ENCODE data around the gene SLC9B1.
"Not testable (repeated sequence)": the region's sequence is repeated elsewhere in the genome, so short reads cannot be mapped to it uniquely, and the experiment has no call there.

SLC9B1 gene

GRCh38 chr4:102945066-102945465 lies 74.4 kb downstream of the SLC9B1 start:
- Histone ChIP-seq H3K9me3 (ENCODE audit: low read length) (no peaks in the 10 kb centered on the region), H3F3A (ENCODE audit: insufficient read depth, low read length) (no peaks in the 10 kb centered on the region), H3K4me3 (ENCODE audit: low read depth, low read length, poor library complexity, severe bottlenecking) (no peak overlapping the region), H3K27me3 (ENCODE audit: insufficient read depth, low read length) (no peaks in the 10 kb centered on the region), H3K4me1 (ENCODE audit: insufficient read depth, low read length, severe bottlenecking) (no peaks in the 10 kb centered on the region), H3K79me2 (ENCODE audit: insufficient read depth, low read length) (no peaks in the 10 kb centered on the region), H3K27ac (ENCODE audit: low read depth, low read length, poor library complexity, severe bottlenecking) (no peak overlapping the region), H2AFZ (ENCODE audit: low read length) (no peak overlapping the region), H3K9me2 (ENCODE audit: low read depth, low read length) (no peaks in the 10 kb centered on the region), H3K9ac (ENCODE audit: low read length) (no peak overlapping the region), H3K4me2 (ENCODE audit: low read length) (no peak overlapping the region), H3K36me3 (ENCODE audit: insufficient read depth, low read length) (no peaks in the 10 kb centered on the region), H4K20me1 (ENCODE audit: insufficient read depth, low read length) (no peaks in the 10 kb centered on the region)
- TF ChIP-seq CTCF (IDR thresholded peaks at IDR 0.05; ENCODE audit: low read length) (no peak), EZH2 (IDR thresholded peaks at IDR 0.05; ENCODE audit: borderline replicate concordance, low read length) (no peak)

GRCh38 chr4:102938063-102938462 lies 81.4 kb downstream of the SLC9B1 start:
- not testable (repeated sequence) for H3K9me3 ChIP-seq (ENCODE audit: low read length); H3K27ac ChIP-seq (ENCODE audit: low read depth, low read length, poor library complexity, severe bottlenecking); H3K4me3 ChIP-seq (ENCODE audit: low read depth, low read length, poor library complexity, severe bottlenecking); H3K9me2 ChIP-seq (ENCODE audit: low read depth, low read length); H4K20me1 ChIP-seq (ENCODE audit: insufficient read depth, low read length); H3K4me1 ChIP-seq (ENCODE audit: insufficient read depth, low read length, severe bottlenecking); H3K27me3 ChIP-seq (ENCODE audit: insufficient read depth, low read length); H3K4me2 ChIP-seq (ENCODE audit: low read length); H2AFZ ChIP-seq (ENCODE audit: low read length); H3K79me2 ChIP-seq (ENCODE audit: insufficient read depth, low read length); H3F3A ChIP-seq (ENCODE audit: insufficient read depth, low read length); H3K36me3 ChIP-seq (ENCODE audit: insufficient read depth, low read length); H3K9ac ChIP-seq (ENCODE audit: low read length)

- Histone ChIP-seq H3K79me2 (ENCODE audit: insufficient read depth, low read length) (no peaks in the 10 kb centered on the region), H3F3A (ENCODE audit: insufficient read depth, low read length) (no peaks in the 10 kb centered on the region), H3K27ac (ENCODE audit: low read depth, low read length, poor library complexity, severe bottlenecking) (no peak overlapping the region), H4K20me1 (ENCODE audit: insufficient read depth, low read length) (no peaks in the 10 kb centered on the region), H3K27me3 (ENCODE audit: insufficient read depth, low read length) (no peaks in the 10 kb centered on the region), H3K4me3 (ENCODE audit: low read depth, low read length, poor library complexity, severe bottlenecking) (no peak overlapping the region), H3K4me1 (ENCODE audit: insufficient read depth, low read length, severe bottlenecking) (no peaks in the 10 kb centered on the region), H3K9me2 (ENCODE audit: low read depth, low read length) (no peaks in the 10 kb centered on the region), H2AFZ (ENCODE audit: low read length) (no peak overlapping the region), H3K4me2 (ENCODE audit: low read length) (no peak overlapping the region), H3K9me3 (ENCODE audit: low read length) (no peaks in the 10 kb centered on the region), H3K36me3 (ENCODE audit: insufficient read depth, low read length) (no peaks in the 10 kb centered on the region), H3K9ac (ENCODE audit: low read length) (no peak overlapping the region)
- TF ChIP-seq EZH2 (IDR thresholded peaks at IDR 0.05; ENCODE audit: borderline replicate concordance, low read length) (no peak), CTCF (IDR thresholded peaks at IDR 0.05; ENCODE audit: low read length) (no peak)
Observed at GRCh38 chr4:102935716-102936115, 83.8 kb downstream of the SLC9B1 start.

GRCh38 chr4:102919697-102920096 lies 99.8 kb downstream of the SLC9B1 start:
- H3K79me2 ChIP-seq (ENCODE audit: insufficient read depth, low read length); H2AFZ ChIP-seq (ENCODE audit: low read length); H3K4me2 ChIP-seq (ENCODE audit: low read length); H3K4me1 ChIP-seq (ENCODE audit: insufficient read depth, low read length, severe bottlenecking); H3K36me3 ChIP-seq (ENCODE audit: insufficient read depth, low read length); H3K9me2 ChIP-seq (ENCODE audit: low read depth, low read length); H3K27ac ChIP-seq (ENCODE audit: low read depth, low read length, poor library complexity, severe bottlenecking); H3K9me3 ChIP-seq (ENCODE audit: low read length); H3K9ac ChIP-seq (ENCODE audit: low read length); H4K20me1 ChIP-seq (ENCODE audit: insufficient read depth, low read length); H3K27me3 ChIP-seq (ENCODE audit: insufficient read depth, low read length); H3K4me3 ChIP-seq (ENCODE audit: low read depth, low read length, poor library complexity, severe bottlenecking); H3F3A ChIP-seq (ENCODE audit: insufficient read depth, low read length): not testable (repeated sequence)

Measured in OCI-LY1 (cell line).